Activated gamma-delta T cell (primary cell): Measurements from ENCODE around the gene RFNG.
A peak's percentile ranks its signal among the peaks of the same experiment; 100 is the strongest.

Source experiments
- DNase-seq: peaks from one replicate; lab custom pipeline; 2025; lab: John Stamatoyannopoulos, UW
- total RNA-seq, 2 donors: gene quantifications; one replicate each; lab custom pipeline; 2026; lab: John Stamatoyannopoulos, UW

RFNG gene
- 33.3 to 38.9 reads per million in 2 donors for total RNA-seq

GRCh38 chr17:82051776-82052637 lies at the start of gene RFNG, which contains the start of gene GPS1:
Gene RFNG (minus strand): TSS chr17:82051811. CDS start chr17:82051766, 45 bp downstream.
Gene GPS1 (plus strand): TSS chr17:82051898. CDS start chr17:82051932, 34 bp downstream.
- peak; percentile 70 for DNase-seq

GRCh38 chr17:82101301-82101715 lies 49.7 kb upstream of the RFNG start:
- no peak for DNase-seq

GRCh38 chr17:82100502-82101298 lies 49.1 kb upstream of the RFNG start:
- DNase-seq: no peak

GRCh38 chr17:82098939-82099763 lies 47.5 kb upstream of the RFNG start:
- DNase-seq: no peak

- peak; percentile 91 for DNase-seq
These were observed 46.7 kb upstream of the RFNG start, which contains the start of gene FASN for GRCh38 chr17:82098169-82098938. Gene FASN (minus strand): TSS chr17:82098236. CDS start chr17:82096445, 1,791 bp downstream.

- no peak for DNase-seq
These were observed 46.2 kb upstream of the RFNG start for GRCh38 chr17:82097919-82098168.

GRCh38 chr17:82097184-82097918 lies 45.7 kb upstream of the RFNG start:
- no peak for DNase-seq

GRCh38 chr17:82096709-82097183 lies 45.1 kb upstream of the RFNG start:
- DNase-seq: no peak

- DNase-seq: no peak
These were observed 44.4 kb upstream of the RFNG start for GRCh38 chr17:82095777-82096708.

GRCh38 chr17:82094931-82095776 lies 43.5 kb upstream of the RFNG start:
- DNase-seq: no peak

GRCh38 chr17:82092995-82093751 lies 41.6 kb upstream of the RFNG start:
- no peak for DNase-seq

GRCh38 chr17:82092628-82092994 lies 41.0 kb upstream of the RFNG start:
- no peak for DNase-seq

- no peak for DNase-seq
These were observed 40.5 kb upstream of the RFNG start for GRCh38 chr17:82092094-82092586.

- no peak for DNase-seq
These were observed 39.9 kb upstream of the RFNG start for GRCh38 chr17:82091264-82092066.

GRCh38 chr17:82090549-82091263 lies 39.1 kb upstream of the RFNG start:
- DNase-seq: no peak
